Measurements from ENCODE around the gene VPS51. TPM values are rescaled to one million over a fixed set of nuclear protein-coding genes. Genes with fewer than 3 reads are reported as not detected.
"Not testable (repeated sequence)": the region's sequence is repeated elsewhere in the genome, so short reads cannot be mapped to it uniquely, and the experiment has no call there.

VPS51 gene
- total RNA-seq, 1 donor from 2014 or later: 131 TPM

GRCh38 chr11:65107751-65108468 is 11.9 kb downstream of the VPS51 start:
- DNase-seq (ENCODE audit: low spot score): no peak

GRCh38 chr11:65108469-65109123 is 12.6 kb downstream of the VPS51 start:
- no peak for DNase-seq (ENCODE audit: low spot score)

DNA sequence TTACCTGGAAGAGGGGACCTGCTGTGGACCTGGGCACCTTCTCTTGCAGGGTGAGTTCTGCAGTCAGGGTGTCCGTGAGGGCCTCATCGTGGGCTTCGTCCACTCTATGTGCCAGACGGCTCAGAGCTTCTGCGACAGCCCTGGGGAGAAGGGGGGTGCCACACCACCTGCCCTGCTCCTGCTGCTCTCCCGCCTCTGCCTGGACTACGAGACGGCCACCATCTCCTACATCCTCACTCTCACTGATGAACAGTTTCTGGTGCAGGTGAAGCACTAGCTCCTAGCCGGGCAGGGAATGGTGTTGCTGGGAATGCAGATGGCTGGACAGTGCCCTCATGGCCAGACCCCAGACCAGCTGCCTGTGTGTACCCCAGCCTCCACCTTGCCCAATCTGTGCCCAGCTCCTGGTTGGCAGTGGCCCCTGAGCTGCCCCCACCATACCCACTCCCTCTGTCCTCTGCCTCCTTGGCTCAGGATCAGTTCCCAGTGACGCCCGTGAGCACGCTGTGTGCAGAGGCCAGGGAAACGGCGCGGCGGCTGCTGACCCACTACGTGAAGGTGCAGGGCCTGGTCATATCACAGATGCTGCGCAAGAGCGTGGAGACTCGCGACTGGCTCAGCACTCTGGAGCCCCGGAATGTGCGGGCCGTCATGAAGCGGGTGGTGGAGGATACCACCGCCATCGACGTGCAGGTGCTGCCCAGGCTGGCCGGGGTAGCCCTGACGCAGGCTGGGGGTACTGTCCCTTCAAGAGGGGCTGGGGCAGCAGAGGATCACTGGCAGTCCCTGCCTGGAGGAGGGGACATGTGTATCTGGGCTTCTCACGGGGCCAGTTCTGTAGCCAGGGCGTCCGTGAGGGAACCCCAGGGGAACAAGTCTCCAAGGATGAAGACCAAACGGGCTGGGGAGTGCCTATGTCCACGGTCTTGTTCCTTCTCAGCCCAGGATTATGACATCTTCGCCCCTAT is 13.5 kb downstream of the VPS51 start:
- DNase-seq (ENCODE audit: low spot score): no peak

GRCh38 chr11:65110354-65110861 is 14.4 kb downstream of the VPS51 start:
- peak; percentile 93 for DNase-seq (ENCODE audit: low spot score)

DNA sequence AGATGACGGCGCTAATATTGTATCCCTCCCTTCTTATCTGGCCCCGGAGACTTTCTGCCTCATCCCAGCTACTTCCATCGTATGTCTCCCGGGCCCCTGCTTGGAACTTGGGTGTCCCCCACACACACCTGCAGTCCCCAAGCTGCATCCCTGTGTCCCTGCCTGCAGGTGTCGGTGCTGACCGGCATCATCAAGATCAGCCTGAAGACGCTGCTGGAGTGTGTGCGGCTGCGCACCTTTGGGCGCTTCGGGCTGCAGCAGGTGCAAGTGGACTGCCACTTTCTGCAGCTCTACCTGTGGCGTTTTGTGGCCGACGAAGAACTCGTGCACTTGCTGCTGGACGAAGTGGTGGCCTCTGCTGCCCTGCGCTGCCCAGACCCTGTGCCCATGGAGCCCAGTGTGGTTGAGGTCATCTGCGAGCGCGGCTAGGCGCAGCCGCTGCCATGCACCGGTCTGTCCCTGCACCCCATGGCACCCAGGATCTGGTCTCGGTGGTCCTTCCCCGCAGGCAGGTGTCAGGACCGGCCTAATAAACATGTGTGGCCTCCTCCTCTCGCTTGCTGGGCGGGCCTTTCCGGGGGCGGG is 15.2 kb downstream of the VPS51 start:
- DNase-seq (ENCODE audit: low spot score): no peak

DNA sequence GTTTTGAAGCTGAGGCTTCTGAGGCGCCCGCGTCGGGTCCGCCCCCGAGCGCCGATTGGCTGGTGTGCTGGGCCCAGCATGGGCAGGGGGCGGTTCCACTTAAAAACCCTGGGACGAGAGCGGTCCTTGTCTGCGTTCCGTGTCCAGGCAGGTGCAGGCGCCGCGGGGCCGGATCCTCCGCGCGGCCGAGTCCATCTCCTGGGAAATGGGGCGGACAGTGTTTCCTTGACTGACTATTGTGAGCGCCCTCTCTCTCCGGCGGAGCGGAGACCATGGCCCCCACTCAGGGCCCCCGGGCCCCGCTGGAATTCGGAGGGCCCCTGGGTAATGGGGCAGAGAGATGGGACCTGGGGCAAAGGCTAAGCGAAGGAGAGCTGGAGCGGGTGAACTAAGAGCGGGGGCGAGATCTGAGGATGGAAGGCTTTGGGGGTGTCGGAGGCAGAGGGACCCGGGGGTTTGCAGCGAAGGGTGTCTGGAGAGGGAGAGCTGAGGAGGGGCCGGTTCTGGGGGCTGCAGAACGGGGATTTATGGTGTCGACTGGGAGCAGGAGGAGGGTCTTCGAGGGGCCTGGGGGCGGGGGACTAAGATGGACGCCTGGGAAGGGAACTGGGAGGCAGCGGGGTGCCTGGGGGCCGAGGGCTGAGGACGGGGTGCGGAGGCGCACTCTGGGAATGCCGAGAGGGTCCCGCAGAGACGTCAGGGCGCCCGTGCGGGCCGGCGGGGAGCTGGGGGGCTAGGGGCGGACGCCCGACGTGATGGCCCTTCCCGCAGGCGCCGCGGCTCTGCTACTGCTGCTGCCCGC is 15.9 kb downstream of the VPS51 start, which contains the start of gene TM7SF2:
Gene TM7SF2, plus strand, starts transcription at position 129 of the 802 bp plus-strand sequence. Its CDS starts 144 bp downstream, at position 273.
- DNase-seq (ENCODE audit: low spot score): peak; percentile 96

DNA sequence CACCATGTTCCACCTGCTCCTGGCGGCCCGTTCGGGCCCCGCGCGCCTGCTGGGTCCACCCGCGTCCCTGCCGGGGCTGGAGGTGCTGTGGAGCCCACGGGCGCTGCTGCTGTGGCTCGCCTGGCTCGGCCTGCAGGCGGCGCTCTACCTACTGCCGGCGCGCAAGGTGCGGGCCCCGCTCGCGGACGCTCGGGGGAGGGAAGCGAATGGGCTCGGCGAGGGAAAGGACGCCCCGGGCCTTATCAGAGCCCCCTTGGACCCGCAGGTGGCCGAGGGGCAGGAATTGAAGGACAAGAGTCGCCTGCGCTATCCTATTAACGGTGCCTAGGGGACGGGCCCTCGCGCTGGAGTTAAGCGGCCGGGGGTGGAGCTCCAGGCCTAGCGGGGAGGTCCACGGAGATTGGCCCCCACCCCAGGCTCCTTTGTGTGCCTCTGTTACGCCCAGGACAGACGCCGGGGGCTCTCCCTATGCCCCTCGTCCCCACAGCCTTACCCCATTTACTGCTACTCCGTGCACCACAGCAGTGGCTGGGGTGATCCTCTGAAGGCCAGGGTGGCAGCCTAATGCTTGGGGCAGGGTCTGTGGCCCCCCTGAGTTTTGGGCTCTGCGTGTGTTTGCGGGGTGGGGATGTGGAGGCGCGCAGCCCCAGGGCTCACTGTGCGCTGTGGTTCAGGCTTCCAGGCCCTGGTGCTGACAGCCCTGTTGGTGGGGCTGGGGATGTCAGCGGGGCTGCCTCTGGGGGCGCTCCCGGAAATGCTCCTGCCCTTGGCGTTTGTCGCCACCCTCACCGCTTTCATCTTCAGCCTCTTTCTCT is 16.7 kb downstream of the VPS51 start:
- DNase-seq (ENCODE audit: low spot score): no peak

GRCh38 chr11:65113361-65113756 is 17.3 kb downstream of the VPS51 start:
- no peak for DNase-seq (ENCODE audit: low spot score)

- DNase-seq (ENCODE audit: low spot score): no peak
Observed at GRCh38 chr11:65113839-65114238, 17.8 kb downstream of the VPS51 start.

GRCh38 chr11:65114538-65115171 is 18.6 kb downstream of the VPS51 start:
- DNase-seq (ENCODE audit: low spot score): no peak

DNA sequence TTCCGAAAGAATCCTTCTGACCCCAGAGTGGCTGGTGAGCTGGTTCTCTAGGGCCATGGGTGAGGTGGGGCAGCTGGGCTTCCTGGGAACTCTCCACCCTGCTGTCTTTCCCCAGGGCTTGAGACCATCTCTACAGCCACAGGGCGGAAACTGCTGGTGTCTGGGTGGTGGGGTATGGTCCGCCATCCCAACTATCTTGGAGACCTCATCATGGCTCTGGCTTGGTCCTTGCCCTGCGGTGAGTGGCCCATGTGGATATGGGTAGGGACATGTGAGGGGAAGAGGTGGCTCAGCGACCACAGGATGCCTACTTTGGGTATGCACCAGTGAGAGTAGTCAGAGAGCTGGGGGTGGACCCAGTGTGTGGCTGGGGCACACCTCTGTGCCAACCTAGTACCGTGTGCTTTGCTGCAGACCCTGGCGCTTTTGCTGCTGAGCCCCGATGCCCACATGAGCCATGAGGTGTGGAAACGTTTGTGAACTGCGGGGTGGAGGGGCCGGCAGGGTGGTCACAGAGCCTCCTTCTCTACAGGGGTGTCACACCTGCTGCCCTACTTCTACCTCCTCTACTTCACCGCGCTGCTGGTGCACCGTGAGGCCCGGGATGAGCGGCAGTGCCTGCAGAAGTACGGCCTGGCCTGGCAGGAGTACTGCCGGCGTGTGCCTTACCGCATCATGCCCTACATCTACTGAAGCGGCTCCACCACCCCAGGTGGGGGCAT is 19.5 kb downstream of the VPS51 start:
- no peak for DNase-seq (ENCODE audit: low spot score)

GRCh38 chr11:65116370-65117205 is 20.6 kb downstream of the VPS51 start:
- peak; percentile 54 for DNase-seq (ENCODE audit: low spot score)

DNA sequence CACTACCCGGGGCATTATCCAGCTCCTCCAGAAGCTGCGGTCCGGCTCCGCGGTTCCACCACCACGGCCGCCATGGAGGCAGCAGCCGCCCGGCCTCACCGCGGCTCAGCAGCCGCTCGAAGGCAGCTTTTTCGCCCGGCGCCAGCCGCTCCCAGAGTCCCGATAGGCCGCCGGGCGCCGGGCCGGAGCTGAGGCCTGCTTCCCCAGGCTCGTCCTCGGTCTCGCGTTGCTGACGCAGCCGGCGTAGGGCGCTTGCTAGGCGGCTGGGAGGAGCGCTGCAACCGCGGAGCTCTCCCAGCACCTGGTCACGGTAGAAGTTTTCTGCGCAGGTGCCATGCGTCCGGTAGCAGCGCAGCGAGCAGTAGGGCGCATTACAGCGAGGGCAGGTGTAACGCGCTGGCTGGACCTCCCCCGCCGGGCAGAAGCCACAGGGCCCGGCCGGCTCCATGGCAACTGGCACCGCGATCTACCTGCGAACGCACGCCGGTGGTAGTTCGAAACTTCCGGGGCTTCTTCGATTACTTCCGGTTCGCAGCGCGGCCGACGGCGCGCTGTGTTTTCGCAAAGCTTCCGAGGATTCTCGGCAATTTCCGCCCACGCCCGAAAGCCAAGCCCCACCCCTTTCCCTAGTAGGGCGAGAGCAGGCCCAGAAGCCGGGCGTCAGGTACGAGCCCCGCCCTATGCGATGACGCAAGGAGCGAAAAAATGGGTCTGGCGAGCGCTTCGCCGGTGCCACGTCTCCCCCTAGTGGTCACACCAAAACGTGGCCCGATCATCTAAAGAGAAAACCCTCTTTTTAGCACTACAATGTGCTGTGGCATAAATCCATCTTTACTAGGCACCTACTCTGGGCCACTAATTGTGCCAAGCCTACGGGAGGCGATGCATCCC is 21.4 kb downstream of the VPS51 start, which contains the start of gene ZNHIT2:
Gene ZNHIT2, minus strand, starts transcription at position 496 of the 891 bp plus-strand sequence. Its CDS starts 48 bp downstream, at position 448.
- peak; percentile 100 for DNase-seq (ENCODE audit: low spot score)

- DNase-seq (ENCODE audit: low spot score): peak; percentile 52
Observed at GRCh38 chr11:65118097-65118837, 22.3 kb downstream of the VPS51 start.

- not testable (repeated sequence) for DNase-seq (ENCODE audit: low spot score)
Observed at GRCh38 chr11:65118891-65119669, 23.1 kb downstream of the VPS51 start.
